GM06990 (cell line): Measurements from ENCODE around the gene ZNF28.
"Not testable (repeated sequence)": the region's sequence is repeated elsewhere in the genome, so short reads cannot be mapped to it uniquely, and the experiment has no call there.

Experiments
- DNase-seq: peaks from one replicate; pipeline ENCODE4 v3.0.0-alpha.2; 2011; ENCODE audit not compliant: insufficient read length; ENCODE audit errors: extremely low read depth
- H3K27me3 ChIP-seq: replicated peaks from 2 replicates; pipeline ENCODE4 v1.6.0; 2011; ENCODE audit warnings: low read length; ENCODE audit not compliant: control insufficient read depth, insufficient read depth
- H3K36me3 ChIP-seq: 2 replicates; pipeline ENCODE4 v1.5.1; 2011; ENCODE audit warnings: low read length; ENCODE audit not compliant: control insufficient read depth, insufficient read depth
- H3K4me3 ChIP-seq: replicated peaks from 2 replicates; pipeline ENCODE4 v1.5.1; 2011; ENCODE audit warnings: low read depth, mild to moderate bottlenecking, control low read depth, low read length

ZNF28 gene

DNA sequence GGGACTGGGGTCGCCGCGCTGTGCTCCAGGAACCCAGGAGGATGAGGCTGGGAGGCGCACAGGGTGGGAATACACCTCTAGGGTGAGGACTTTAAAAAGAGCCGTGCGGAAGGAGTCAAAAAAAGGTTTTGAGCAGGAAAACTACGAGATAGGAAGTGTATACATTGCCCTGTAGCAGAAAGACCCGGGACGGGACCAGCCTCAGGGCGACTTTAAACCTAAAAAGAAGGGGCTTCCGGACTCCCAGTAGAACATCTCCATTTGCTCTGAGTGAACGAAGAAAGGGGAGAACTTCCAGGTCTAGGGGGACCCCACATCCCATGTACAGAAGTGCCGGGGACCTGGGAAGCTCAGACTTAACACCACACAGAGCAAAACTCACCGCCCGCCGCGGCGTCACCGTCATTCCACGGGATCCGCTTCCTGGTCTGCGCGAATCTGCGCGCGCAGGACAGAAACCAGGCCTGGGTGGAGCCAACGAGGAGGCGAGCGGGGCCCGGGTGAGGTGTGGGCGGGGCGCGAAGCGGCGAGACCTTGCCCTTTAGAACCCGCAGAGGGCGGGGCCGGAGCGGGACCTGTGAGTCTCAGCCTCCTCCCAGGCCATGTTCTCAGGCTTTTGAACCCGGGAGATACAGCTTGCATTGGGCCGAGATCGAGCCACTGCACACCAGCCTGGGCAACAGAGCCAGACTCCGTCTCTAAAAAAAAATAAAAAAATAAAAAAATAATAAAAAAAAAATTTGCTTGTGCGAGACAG, at the start of gene ZNF28:
Gene ZNF28, minus strand, starts transcription at position 430 of the 757 bp plus-strand sequence. CDS start 3,675 bp downstream, outside the sequence.
- H3K36me3 ChIP-seq, H3K27me3 ChIP-seq: not testable (repeated sequence)
- H3K4me3 ChIP-seq, result peak within 1 kb of the TSS; percentile 77
- peak; percentile 42 for DNase-seq

GRCh38 chr19:52868031-52868430, 46.6 kb upstream of the ZNF28 start:
- not testable (repeated sequence) for H3K36me3 ChIP-seq, H3K27me3 ChIP-seq, H3K4me3 ChIP-seq, DNase-seq

GRCh38 chr19:52857378-52858191, 36.2 kb upstream of the ZNF28 start, which contains the start of gene ZNF468:
TSS of gene ZNF468 (minus strand) at chr19:52857619. CDS start at chr19:52854272, 3,347 bp downstream.
- not testable (repeated sequence) for H3K27me3 ChIP-seq, H3K36me3 ChIP-seq
- peak within 1 kb of the TSS; percentile 81 for H3K4me3 ChIP-seq
- peak; percentile 74 for DNase-seq

- H3K4me3 ChIP-seq, result peak overlapping the region; percentile 81
- not testable (repeated sequence) for H3K36me3 ChIP-seq, H3K27me3 ChIP-seq, DNase-seq
These were observed 35.3 kb upstream of the ZNF28 start for GRCh38 chr19:52856540-52857377.

GRCh38 chr19:52847352-52847751, 25.9 kb upstream of the ZNF28 start:
- not testable (repeated sequence) for H3K4me3 ChIP-seq, DNase-seq, H3K27me3 ChIP-seq
- peaks cover 40% of the 10 kb centered on the region for H3K36me3 ChIP-seq

DNA sequence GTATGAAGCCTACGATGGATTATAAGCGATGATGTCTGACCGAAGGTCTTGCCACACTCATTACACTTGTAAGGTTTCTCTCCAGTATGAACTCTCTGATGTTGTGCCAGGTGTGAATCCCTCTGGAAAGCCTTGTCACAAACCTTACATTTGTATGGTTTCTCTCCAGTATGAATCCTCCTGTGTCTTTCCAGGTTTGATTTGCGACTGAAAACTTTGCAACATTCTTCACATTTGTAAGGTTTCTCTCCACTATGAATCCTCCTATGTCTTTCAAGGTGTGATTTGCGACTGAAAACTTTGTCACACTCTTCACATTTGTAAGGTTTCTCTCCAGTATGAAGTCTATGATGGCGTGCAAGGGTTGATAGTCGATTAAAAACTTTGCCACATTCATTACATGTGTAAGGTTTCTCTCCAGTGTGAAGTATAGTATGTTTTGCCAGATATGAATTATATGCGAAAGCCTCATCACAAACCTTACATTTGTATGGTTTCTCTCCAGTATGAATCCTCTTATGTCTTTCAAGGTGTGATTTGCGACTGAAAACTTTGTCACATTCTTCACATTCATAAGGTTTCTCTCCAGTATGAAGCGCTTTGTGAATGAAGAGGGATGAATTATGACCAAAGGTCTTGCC, 19.5 kb upstream of the ZNF28 start:
- H3K36me3 ChIP-seq, result peaks cover 21% of the 10 kb centered on the region
- DNase-seq, H3K4me3 ChIP-seq, H3K27me3 ChIP-seq: not testable (repeated sequence)

DNA sequence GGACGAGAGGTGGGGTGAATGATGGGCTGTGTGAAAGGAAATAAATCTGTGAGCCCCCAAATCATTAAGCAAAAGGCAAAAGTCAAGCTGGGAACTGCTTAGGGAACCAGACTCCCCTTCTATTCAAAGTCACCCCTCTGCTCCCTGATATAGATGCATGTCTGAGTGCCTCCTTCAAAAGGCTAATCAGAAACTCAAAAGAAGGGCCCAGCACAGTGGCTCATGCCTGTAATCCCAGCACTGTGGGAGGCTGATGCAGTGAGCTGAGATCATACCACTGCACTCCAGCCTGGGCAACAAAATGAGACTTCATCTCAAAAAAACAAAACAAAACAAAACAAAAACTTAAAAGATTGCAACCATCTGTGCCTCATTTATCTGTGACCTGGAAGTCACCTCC, 12.9 kb upstream of the ZNF28 start:
- DNase-seq, H3K36me3 ChIP-seq, H3K4me3 ChIP-seq, H3K27me3 ChIP-seq: not testable (repeated sequence)

GRCh38 chr19:52833541-52833940, 12.1 kb upstream of the ZNF28 start:
- DNase-seq, H3K27me3 ChIP-seq, H3K4me3 ChIP-seq, H3K36me3 ChIP-seq: not testable (repeated sequence)

GRCh38 chr19:52829866-52830265, 8.4 kb upstream of the ZNF28 start:
- not testable (repeated sequence) for H3K4me3 ChIP-seq, H3K27me3 ChIP-seq, DNase-seq, H3K36me3 ChIP-seq
